Subcutaneous adipose tissue (tissue), 4 donors: ENCODE results near the gene ANKRD17. TPM values are rescaled to one million over a fixed set of nuclear protein-coding genes. Genes with fewer than 3 reads are reported as not detected.

Experiments used
- CTCF ChIP-seq: fragments of 450-650 bp; IDR thresholded peaks from one replicate; pipeline ENCODE4 v1.5.1; 2016; ENCODE audit warnings: low read depth, mild to moderate bottlenecking, control low read depth, antibody characterized with exemption, moderate library complexity
- total RNA-seq, 4 donors: library from RNA; depleted of rRNA; stranded (reverse); fragments of >200 nt; gene quantifications; one replicate each; pipeline ENCODE4 v1.1.0, GENCODE V29; 2016

Gene ANKRD17
- total RNA-seq, 4 donors from 2014 or later, result 54.6 to 67.7 (median 57.5) TPM

GRCh38 chr4:73244945-73245601, 13.5 kb downstream of the ANKRD17 start:
- TF ChIP-seq CTCF, result no peak

- TF ChIP-seq CTCF, result no peak
These were observed 21.6 kb downstream of the ANKRD17 start for GRCh38 chr4:73237044-73237443.

GRCh38 chr4:73236151-73236550, 22.4 kb downstream of the ANKRD17 start:
- TF ChIP-seq CTCF, result no peak

- TF ChIP-seq CTCF, result no peak
These were observed 23.9 kb downstream of the ANKRD17 start for GRCh38 chr4:73234712-73235111.

GRCh38 chr4:73231518-73232487, 26.8 kb downstream of the ANKRD17 start:
- TF ChIP-seq CTCF, result no peak

- TF ChIP-seq CTCF, result no peak
These were observed 27.6 kb downstream of the ANKRD17 start for GRCh38 chr4:73230865-73231517.

GRCh38 chr4:73224886-73225285, 33.7 kb downstream of the ANKRD17 start:
- TF ChIP-seq CTCF, result no peak
